Activated T-cell treated with anti-CD3 and anti-CD28 coated beads, Interleukin-2, amount 50 U/mL, for 24 hours (primary cell): Measurements from ENCODE around the gene KLHL35.
"Not testable (repeated sequence)": the region's sequence is repeated elsewhere in the genome, so short reads cannot be mapped to it uniquely, and the experiment has no call there.

Experiments
- DNase-seq: peaks from one replicate; pipeline ENCODE4 v3.0.0-alpha.2; 2020
- H3K27ac Mint-ChIP-seq: 2 replicates; pipeline ENCODE4 v1.8.0; 2020; ENCODE audit warnings: mild to moderate bottlenecking, mixed read lengths
- H3K27me3 Mint-ChIP-seq: 2 replicates; pipeline ENCODE4 v1.8.0; 2020; ENCODE audit warnings: mixed read lengths
- H3K36me3 Mint-ChIP-seq: 2 replicates; pipeline ENCODE4 v1.8.0; 2020; ENCODE audit warnings: low read depth, mixed read lengths
- H3K4me1 Mint-ChIP-seq: 2 replicates; pipeline ENCODE4 v1.8.0; 2020; ENCODE audit warnings: low read depth, mixed read lengths
- H3K4me3 Mint-ChIP-seq: 2 replicates; pipeline ENCODE4 v1.8.0; 2020; ENCODE audit warnings: mild to moderate bottlenecking, moderate library complexity, mixed read lengths
- H3K9me3 Mint-ChIP-seq: 2 replicates; pipeline ENCODE4 v1.8.0; 2020; ENCODE audit warnings: mixed read lengths

Gene KLHL35

DNA sequence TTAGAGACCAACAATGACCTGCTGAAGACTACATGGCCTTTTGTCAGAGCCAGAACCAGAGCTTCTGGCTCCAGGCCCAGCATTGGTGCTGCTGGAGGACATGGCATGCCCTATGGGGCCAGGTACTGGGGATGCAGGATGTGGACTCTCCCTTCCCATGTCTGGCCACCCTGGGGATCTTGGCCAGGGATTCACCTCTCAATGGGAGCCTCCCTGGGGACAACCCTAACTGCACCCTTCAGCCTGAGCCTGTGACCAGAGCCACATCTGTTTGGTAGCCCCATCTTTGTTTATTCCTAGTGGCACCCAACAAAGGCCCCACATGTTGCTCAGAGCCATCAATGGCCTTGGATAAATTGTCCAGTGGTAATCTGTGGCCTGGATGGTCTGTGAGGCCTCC is 5.8 kb downstream of the KLHL35 start:
- Mint-ChIP-seq H3K4me3 (no peak overlapping the region), H3K4me1 (peaks cover 23% of the 10 kb centered on the region), H3K36me3 (peaks cover 14% of the 10 kb centered on the region), H3K27ac (no peak overlapping the region), H3K9me3 (peaks cover 7% of the 10 kb centered on the region), H3K27me3 (peaks cover 40% of the 10 kb centered on the region)
- no peak for DNase-seq

- H3K36me3 Mint-ChIP-seq, result peaks cover 18% of the 10 kb centered on the region
- no peak overlapping the region for H3K4me3 Mint-ChIP-seq
- peaks cover 23% of the 10 kb centered on the region for H3K4me1 Mint-ChIP-seq
- peaks cover 7% of the 10 kb centered on the region for H3K9me3 Mint-ChIP-seq
- H3K27ac Mint-ChIP-seq, result no peak overlapping the region
- no peak for DNase-seq
- H3K27me3 Mint-ChIP-seq, result peaks cover 35% of the 10 kb centered on the region
Observed at GRCh38 chr11:75426720-75427086, 6.3 kb downstream of the KLHL35 start.

DNA sequence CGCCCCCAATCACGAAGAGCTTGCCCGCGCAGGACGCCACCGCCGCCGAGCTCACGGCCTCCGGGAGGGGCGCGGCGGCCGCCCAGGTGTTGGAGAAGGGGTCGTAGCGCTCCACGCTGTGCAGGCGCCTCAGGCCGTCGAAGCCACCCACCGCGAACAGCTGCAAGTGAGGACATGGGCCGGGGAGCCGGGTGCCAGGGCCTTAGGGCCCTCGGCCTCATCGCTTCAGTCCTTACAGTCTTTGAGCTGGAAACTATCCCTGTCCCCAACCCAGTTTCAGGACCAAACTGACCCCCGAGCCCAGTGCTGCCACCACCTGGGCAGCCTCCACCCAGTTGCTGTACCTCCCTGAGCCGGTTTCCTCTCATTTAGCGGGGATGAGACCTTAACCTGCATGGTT is 7.6 kb downstream of the KLHL35 start:
- Mint-ChIP-seq H3K27ac (no peak overlapping the region), H3K4me3 (no peak overlapping the region), H3K27me3 (peaks cover 22% of the 10 kb centered on the region), H3K9me3 (peaks cover 7% of the 10 kb centered on the region), H3K36me3 (peaks cover 21% of the 10 kb centered on the region), H3K4me1 (peaks cover 15% of the 10 kb centered on the region)
- no peak for DNase-seq

- Mint-ChIP-seq H3K9me3 (peaks cover 6% of the 10 kb centered on the region), H3K4me3 (no peak overlapping the region), H3K36me3 (peaks cover 21% of the 10 kb centered on the region), H3K27me3 (peaks cover 20% of the 10 kb centered on the region), H3K27ac (no peak overlapping the region), H3K4me1 (peaks cover 14% of the 10 kb centered on the region)
- DNase-seq, result no peak
Observed at GRCh38 chr11:75424396-75424795, 8.6 kb downstream of the KLHL35 start.

DNA sequence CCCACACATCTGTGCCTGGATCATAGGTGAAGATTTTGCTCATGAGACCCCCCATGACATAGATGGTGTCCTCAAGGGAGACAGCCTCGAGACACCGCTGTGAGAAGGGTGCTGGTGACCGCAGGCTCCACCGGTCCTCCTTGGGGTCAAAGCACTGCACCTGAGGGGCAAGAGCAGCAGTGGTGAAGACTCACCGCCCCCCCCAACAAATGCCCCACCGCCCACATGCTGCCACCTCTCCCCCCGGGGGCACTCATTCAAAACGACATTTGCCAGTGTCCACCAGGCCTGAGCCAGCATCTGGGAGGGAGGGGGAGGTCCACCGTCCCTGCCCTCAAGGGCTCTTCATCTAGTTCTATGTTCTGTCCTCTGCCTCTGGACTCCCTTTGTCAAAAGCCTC is 9.3 kb downstream of the KLHL35 start:
- H3K4me3 Mint-ChIP-seq, result no peak overlapping the region
- no peak for DNase-seq
- peaks cover 7% of the 10 kb centered on the region for H3K4me1 Mint-ChIP-seq
- H3K36me3 Mint-ChIP-seq, result peaks cover 20% of the 10 kb centered on the region
- no peaks in the 10 kb centered on the region for H3K9me3 Mint-ChIP-seq
- H3K27me3 Mint-ChIP-seq, result peaks cover 13% of the 10 kb centered on the region
- H3K27ac Mint-ChIP-seq, result peak overlapping the region; percentile 33

DNA sequence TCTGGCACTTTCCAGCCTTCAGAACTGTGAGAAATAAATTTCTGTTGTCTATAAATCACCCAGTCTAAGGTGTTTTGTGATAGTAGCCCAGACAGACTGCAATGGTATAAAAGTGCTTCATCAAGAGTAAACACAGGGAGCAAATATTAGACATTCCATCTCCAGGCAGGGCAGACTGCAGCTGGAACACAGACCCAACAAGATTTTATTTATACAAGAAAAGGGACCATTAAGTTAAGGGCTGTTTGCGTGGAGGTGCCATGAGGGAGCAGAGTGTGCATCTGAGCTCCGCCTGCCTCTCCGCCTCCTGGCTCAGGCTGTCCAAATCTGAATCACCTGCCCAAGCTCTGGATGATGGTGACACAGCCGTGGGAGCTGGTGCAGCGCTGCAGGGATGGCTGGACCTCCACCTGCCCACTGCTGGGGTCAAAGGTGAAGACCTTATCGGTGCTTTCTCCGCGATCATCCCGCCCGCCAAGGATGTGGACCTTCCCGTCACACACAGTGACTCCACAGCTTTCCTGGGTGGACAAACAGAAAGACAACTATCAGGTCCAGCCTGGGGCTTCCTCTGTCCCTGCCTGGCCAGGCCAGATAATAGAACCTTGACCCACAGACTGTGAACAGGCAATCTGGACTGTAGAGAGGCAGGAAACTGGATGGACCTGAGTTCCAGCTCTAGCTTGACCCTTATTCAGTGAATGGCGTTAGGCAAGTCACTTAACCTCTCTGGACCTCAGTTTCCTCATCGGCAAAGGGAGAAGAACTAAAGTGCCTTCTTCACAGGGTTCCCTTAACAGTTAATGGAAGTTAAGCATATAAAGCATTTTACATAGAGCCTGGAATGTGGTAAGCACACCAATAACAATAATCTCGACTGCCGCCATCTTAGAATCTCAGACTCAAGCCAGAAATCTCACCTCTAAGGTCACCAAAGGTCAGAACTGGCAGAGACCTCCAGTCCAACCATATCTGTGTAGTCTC is 10.5 kb downstream of the KLHL35 start:
- Mint-ChIP-seq H3K27ac (peak overlapping the region; percentile 0), H3K4me3 (no peak overlapping the region), H3K36me3 (peaks cover 25% of the 10 kb centered on the region), H3K9me3 (no peaks in the 10 kb centered on the region), H3K27me3 (peaks cover 2% of the 10 kb centered on the region), H3K4me1 (no peaks in the 10 kb centered on the region)
- DNase-seq, result no peak

DNA sequence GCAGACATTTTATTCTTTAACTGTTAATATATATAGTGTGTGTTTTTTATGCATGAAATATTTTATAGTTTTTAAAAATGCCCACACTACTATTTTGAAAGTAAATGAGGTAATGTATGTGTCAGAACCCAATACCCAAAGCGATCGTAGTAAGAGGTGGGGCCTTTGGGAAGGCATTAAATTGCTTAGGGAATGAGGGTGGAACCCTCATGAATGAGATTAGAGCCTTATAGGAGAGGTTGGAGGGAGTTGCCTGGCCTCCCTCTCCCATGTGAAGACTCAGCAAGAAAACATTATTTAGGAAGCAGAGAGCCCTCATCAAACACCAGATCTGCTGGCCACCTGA is 11.1 kb downstream of the KLHL35 start:
- H3K27ac Mint-ChIP-seq, result peak overlapping the region; percentile 34
- no peak for DNase-seq
- peaks cover 30% of the 10 kb centered on the region for H3K36me3 Mint-ChIP-seq
- H3K4me1 Mint-ChIP-seq, result no peaks in the 10 kb centered on the region
- no peak overlapping the region for H3K4me3 Mint-ChIP-seq
- H3K9me3 Mint-ChIP-seq, result no peaks in the 10 kb centered on the region
- no peaks in the 10 kb centered on the region for H3K27me3 Mint-ChIP-seq

GRCh38 chr11:75421035-75421602 is 11.9 kb downstream of the KLHL35 start:
- Mint-ChIP-seq H3K9me3 (no peaks in the 10 kb centered on the region), H3K27ac (peak overlapping the region; percentile 40), H3K4me1 (no peaks in the 10 kb centered on the region), H3K4me3 (no peak overlapping the region), H3K27me3 (no peaks in the 10 kb centered on the region), H3K36me3 (peaks cover 35% of the 10 kb centered on the region)
- DNase-seq, result no peak

DNA sequence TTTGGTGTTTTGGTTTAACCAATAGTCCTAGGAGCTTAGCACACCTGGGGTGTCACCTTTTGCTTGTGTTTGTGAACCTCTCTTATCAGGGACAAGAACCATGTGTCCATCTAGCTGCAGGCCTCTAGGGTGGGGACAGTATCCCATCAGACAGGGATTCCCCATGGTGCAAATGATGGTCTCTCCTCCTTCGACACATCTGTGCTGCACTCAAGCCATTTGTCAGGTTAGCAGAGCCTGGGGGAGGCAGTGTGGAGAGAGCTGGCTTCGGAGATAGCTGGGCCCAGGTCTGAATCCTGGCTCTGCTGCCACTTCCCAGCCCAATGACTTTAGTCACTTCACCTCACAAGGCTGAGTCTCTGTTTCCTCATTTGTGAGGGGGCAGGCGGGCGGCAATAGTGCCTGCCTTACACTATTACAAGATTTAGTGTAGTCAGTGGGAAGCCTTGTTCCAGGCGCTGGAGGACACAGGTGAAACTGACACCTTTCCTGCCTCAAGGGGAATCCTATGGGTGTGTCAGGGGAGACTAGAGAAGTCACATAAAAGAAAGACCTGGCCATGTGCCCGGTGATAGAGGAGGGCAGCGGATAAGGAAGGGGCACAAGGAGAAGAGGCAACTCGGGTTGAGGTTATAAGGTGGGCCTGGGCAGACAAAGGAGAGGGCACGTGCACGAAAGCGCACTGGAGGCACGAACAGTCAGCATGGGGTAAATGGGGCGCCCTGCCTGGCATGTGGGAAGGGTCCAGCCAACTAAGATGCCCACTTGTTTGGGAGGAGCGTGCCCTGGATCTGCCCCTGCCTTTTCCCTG is 12.6 kb downstream of the KLHL35 start:
- peak overlapping the region; percentile 15 for H3K27ac Mint-ChIP-seq
- no peaks in the 10 kb centered on the region for H3K9me3 Mint-ChIP-seq
- H3K4me1 Mint-ChIP-seq, result no peaks in the 10 kb centered on the region
- DNase-seq, result no peak
- no peaks in the 10 kb centered on the region for H3K27me3 Mint-ChIP-seq
- H3K36me3 Mint-ChIP-seq, result peaks cover 39% of the 10 kb centered on the region
- H3K4me3 Mint-ChIP-seq, result no peak overlapping the region

- DNase-seq, result no peak
- peaks cover 58% of the 10 kb centered on the region for H3K36me3 Mint-ChIP-seq
- peak overlapping the region; percentile 13 for H3K27ac Mint-ChIP-seq
- no peak overlapping the region for H3K4me3 Mint-ChIP-seq
- H3K27me3 Mint-ChIP-seq, result no peaks in the 10 kb centered on the region
- H3K9me3 Mint-ChIP-seq, result no peaks in the 10 kb centered on the region
- no peaks in the 10 kb centered on the region for H3K4me1 Mint-ChIP-seq
Observed at GRCh38 chr11:75413864-75414263, 19.1 kb downstream of the KLHL35 start.

GRCh38 chr11:75413146-75413545 is 19.9 kb downstream of the KLHL35 start:
- DNase-seq, result not testable (repeated sequence)

DNA sequence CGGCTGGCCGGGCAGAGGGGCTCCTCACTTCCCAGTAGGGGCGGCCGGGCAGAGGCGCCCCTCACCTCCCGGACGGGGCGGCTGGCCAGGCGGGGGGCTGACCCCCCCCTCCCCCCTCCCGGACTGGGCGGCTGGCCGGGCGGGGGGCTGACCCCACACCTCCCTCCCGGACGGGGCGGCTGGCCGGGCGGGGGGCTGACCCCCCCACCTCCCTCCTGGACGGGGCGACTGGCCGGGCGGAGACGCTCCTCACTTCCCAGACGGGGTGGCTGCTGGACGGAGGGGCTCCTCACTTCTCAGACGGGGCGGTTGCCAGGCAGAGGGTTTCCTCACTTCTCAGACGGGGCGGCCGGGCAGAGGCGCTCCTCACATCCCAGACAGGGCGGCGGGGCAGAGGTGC is 23.0 kb downstream of the KLHL35 start:
- H3K9me3 Mint-ChIP-seq, DNase-seq, H3K27me3 Mint-ChIP-seq, H3K4me3 Mint-ChIP-seq: not testable (repeated sequence)
- H3K27ac Mint-ChIP-seq, result peak overlapping the region; percentile 44
- peaks cover 24% of the 10 kb centered on the region for H3K4me1 Mint-ChIP-seq
- H3K36me3 Mint-ChIP-seq, result peaks cover 73% of the 10 kb centered on the region

More at GRCh38 chr11:75413146-75413545, 19.9 kb downstream of the KLHL35 start:
- H3K4me1 Mint-ChIP-seq, H3K27me3 Mint-ChIP-seq, H3K4me3 Mint-ChIP-seq, H3K9me3 Mint-ChIP-seq: not testable (repeated sequence)
- Mint-ChIP-seq H3K27ac (peak overlapping the region; percentile 13), H3K36me3 (peaks cover 64% of the 10 kb centered on the region)

DNA sequence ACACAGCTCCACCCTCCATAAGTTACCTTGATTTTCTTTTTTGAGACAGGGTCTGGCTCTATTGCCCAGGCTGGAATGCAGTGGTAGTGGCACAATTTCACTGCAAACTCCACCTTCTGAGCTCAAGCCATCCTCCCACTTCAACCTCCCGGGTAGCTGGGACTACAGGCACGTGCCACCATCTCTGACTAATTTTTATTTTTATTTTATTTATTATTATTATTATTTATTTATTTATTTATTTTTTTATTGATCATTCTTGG is 24.1 kb downstream of the KLHL35 start:
- DNase-seq, result no peak
- Mint-ChIP-seq H3K4me3 (no peak overlapping the region), H3K9me3 (no peaks in the 10 kb centered on the region), H3K4me1 (peaks cover 33% of the 10 kb centered on the region), H3K27ac (no peak overlapping the region), H3K36me3 (peaks cover 75% of the 10 kb centered on the region), H3K27me3 (no peaks in the 10 kb centered on the region)

- Mint-ChIP-seq H3K36me3 (peaks cover 76% of the 10 kb centered on the region), H3K27ac (peak overlapping the region; percentile 81), H3K4me3 (no peak overlapping the region), H3K9me3 (no peaks in the 10 kb centered on the region), H3K27me3 (no peaks in the 10 kb centered on the region), H3K4me1 (peaks cover 59% of the 10 kb centered on the region)
- no peak for DNase-seq
Observed at GRCh38 chr11:75406338-75406777, 26.6 kb downstream of the KLHL35 start.
